Stimulated activated CD4-positive, alpha-beta T cell treated with anti-CD3 and anti-CD28 coated beads, Interleukin-4, amount 100 ng/mL, for 1 hour (primary cell): ENCODE measurements around the gene MCM6.
"Not testable (repeated sequence)": the region's sequence is repeated elsewhere in the genome, so short reads cannot be mapped to it uniquely, and the experiment has no call there.

Source experiments
- DNase-seq: peaks from one replicate; pipeline ENCODE4 v3.0.0-alpha.2; 2020

MCM6 gene

DNA sequence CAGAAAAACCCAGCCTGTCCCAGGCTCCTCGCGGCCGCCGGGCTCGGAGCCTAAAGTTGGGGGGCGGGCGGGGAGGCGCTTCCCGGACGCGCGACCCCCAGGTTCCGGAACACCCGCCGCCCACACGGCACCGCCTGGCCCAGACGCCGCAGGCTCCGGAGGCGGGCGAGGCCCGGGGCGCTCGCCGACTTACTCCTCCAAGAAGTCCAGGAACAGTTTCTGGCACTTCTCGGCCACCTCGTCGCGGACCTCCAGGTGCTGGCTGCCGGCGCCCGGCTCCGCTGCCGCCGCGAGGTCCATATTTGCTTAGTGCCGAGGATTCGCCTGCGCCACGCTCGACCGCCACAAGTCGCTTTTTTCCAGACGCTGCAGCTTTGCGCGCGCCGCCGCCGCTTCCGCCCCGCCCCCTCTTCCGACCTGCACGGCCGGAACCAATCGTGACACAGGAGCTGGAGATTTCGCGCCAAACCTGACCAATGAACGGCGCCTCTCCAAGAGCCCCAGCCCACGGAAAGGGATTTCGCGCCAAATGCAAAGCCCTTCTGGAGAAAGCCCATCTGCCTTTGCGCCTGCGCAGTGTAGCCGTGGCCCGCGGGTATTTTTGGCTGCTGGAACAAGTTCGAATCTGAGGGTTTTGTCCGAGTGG, at the start of gene MCM6:
Gene MCM6, minus strand, starts transcription at position 378 of the 646 bp plus-strand sequence. Its CDS starts 78 bp downstream, at position 300.
- DNase-seq, result peak; percentile 98

DNA sequence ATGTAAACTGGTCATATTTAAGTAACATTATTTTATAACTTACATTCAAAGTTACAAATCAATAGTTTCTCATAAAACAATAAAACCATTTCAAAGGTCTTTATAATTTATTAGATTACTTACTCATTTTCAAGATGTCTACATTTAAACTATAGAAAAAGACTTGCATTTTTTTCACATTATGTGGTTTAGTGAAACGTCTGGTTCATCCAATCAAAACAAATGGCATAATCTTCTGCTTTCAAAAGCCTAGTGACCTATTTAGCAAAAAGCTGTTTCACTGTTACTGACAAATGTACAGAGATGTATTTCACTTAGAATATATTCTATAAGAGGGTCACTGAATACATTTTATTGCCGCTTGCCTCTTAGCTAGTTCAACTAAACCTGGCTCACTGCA, 49.3 kb upstream of the MCM6 start:
- DNase-seq, result no peak

DNA sequence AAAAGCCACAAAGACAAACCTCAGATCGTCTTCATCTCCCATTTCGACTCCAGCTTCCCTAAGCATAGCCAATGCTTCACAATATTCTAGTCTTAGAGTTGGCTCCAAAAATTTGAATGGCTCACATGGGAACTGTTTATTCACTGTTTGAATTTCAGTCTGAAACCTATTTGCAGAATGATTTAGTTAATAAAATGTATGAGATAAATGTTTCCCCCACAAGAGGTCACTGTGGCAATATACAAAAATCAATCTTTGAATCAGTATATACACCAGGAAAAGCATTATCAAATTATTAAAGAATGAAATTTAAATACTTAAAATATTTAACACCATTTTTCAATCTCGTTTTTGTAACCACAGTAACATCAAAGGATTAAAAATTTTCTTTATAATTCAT, 40.0 kb upstream of the MCM6 start:
- DNase-seq, result no peak

DNA sequence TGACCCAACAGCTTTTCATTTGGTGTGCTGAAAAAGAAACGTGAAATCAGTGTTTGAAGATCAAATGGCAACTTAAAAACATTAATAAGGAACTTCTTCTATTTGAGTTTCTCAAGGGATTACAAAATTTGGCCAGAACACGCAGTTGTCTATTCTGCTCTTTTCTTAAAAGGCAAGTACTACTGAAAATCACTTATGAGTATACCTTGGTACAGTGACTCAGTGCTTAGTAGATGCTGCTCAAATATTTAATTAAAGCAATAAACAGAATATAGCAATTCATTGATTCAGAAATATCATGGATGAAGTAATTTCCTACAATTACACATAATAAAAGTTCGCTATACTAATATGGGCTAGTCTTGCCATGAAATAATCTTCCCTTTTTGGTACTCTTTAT, 38.2 kb upstream of the MCM6 start:
- no peak for DNase-seq

DNA sequence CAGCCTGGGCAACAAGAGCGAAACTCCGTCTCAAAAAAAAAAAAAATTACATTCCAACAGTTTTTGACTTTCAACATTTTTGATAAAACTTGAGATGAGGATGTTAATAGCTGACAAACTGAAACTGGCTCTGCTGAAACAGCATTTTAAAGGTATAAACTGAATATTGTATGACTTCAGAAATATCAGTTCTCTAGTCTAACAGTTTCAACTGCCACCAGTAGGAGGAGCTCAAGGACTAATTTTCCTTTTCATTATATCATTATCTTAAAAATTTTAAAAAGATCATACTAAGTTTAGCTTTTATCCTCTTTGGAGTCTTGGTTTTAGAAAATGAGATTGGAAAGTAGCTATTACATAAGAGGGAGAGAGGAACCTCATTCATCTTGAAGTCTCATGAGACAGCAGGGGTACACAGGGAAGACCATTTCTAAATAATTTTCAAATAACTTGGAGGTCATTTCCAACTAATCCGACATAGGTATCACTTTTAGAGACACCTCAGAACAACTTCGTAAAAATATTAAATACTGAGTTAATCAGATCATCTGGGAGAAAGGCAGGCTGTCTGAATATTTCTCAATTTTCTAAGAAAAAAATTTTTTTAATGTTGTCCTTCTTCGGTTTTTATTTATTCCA, 37.6 kb upstream of the MCM6 start:
- no peak for DNase-seq

DNA sequence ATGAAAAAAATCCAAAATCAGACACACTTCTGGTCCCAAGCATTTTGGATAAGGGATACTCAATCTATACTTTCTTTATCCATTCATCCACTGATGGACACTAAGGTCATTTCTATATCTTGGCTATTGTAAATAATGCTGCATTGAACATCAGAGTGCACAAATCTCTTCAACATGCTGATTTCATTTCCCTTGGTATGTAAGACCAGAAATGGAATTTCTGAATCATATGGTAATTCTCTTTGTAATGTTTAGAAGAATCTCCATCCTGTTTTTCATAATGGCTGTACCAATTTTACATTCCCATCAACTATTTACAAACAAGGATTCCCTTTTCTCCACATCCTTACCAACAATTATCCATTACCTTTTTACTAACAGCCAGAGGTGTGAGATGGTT, 33.7 kb upstream of the MCM6 start:
- no peak for DNase-seq

DNA sequence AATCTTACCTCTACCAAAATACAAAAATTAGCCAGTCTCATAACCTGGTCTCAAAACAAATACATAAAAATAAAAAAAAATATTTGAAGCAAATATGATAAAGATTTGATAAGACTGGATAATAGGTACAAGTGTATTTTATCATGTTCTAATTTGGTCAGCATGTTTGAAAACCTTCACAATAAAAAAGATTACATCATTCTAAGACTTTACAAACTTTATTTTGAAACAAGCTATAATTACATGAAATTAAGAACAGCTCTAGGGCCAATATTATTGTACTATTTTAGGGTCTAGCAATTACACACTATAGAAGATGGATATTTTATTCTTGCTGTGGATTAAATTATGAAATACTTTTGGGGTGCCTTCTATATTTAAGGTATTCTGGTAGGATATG, 29.4 kb upstream of the MCM6 start:
- DNase-seq, result no peak

DNA sequence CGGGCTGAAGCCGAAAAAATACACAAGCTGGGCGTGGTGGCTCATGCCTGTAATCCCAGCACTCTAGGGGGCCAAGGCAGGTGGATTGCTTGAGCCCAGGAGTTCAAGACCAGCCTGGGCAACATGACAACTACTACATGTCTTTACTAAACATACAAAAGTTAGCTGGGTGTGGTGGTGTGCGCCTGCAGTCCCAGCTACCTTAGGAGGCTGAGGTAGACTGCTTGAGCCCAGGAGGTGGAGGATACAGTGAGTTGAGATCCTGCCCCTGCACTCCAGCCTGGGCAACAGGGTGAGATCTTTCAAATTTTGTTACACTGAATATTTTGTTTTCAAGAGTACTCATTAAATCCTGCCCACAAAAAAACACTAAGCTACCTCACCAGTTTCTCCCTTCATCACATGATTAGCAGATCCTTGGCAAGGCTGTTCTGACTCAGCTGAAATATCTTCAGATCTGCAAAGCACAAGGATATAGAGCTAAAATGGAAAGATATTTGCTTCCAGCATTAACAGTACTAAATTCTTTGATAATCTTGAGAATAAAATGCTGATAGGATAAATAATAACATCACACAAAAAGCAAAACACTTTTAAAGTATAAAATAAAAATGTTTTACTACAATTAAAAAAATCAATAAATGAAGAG, 28.2 kb upstream of the MCM6 start:
- no peak for DNase-seq

DNA sequence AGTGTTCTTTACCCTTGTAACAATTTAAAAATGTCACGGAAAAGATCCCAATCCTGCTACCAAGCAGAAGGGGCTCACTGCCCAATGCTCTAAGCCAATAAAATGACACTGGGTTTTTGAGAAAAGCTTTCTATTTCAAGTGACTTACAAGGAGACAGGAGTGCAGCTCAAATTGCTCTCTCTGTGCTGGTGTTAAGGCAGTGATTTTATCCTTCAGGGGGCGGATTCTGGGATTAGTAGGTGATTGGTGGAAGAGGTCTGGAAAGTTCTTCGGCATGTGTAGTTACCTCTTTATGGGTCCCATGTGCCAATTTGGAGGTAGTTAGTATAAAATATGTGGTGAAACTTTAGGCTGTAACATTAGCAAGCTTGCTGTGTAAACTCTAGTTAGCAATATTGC, 27.4 kb upstream of the MCM6 start:
- DNase-seq, result no peak

DNA sequence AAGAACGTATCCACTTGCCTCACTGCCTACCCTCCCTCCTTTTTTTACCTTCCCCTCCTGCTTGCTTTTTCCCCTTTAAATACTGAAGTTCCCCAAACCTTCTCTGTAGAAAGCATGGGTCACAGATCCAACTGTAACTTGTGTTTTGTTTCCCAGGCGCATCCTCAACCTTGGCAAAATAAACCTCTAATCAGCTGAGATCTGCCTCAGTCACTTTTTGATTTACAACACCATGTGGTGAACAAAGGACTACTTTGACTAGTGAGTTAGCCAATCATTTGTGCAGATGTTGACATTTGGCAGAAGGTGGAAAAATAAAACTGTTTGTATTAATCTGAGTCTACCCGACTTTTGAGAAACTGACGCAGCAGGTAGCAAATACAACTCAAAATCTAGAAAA, 23.3 kb upstream of the MCM6 start:
- no peak for DNase-seq

DNA sequence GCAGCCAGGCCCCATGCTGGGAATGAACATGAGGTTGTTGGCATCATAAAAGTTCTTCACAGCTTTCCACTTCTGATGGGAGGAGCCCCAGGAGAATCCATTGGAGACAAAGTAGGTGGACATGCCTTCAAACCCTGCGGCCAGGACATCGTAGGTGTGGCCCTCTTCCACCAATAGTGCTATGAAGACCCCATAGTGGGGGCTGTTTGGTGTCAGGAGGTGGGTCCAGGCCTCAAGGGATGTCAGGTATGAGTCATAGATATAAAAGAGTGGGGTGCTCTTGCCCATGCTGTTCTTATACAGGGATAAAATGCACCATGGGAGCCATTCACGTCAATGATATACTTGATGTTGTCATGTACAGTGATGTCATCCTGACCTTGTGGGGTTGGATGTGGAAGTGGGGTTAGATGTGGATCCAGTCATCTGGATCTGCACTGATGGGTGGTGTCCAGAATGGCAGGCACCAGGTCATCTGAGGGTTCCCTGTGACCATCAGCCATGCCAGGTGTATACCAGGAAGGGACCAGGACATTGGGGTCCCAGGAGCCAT, 22.1 kb upstream of the MCM6 start:
- DNase-seq, result no peak

DNA sequence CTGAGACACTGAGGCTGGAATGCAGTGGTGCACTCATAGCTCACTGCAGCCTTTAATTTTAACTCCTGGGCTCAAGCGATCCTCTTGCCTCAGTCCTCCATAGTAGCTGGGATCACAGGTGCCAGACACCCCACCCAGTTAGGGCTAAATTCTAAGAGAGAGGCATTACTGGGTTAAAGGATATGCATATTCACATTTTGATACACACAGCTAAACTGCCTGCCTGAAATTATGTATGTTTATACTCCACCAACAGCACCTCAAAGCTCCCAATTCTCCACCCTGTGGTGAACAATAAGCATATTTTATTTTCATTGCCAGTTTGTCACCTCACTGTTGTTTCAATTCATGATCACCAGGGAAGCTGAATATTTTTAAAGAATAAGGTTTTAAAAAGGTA, 18.7 kb upstream of the MCM6 start:
- DNase-seq, result no peak

DNA sequence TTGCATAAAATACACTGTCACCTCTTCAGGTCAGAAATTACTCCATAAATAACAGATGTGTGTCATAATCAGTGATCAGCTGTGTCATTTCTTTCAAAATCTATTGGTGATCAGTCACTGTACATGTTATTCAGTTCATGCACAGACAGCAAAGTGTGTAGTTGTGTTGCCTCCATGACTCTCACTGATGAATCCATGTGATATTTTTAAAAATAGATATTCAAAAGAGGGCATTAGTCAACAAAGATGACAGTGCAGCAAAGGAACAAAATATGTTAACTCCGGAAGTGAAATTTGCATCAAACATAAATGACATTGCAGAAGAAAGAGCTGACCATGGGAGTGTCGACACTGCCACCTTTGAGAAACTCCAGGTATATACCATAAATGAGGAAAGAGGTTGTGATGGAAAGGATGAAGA, 17.1 kb upstream of the MCM6 start:
- DNase-seq, result no peak

DNA sequence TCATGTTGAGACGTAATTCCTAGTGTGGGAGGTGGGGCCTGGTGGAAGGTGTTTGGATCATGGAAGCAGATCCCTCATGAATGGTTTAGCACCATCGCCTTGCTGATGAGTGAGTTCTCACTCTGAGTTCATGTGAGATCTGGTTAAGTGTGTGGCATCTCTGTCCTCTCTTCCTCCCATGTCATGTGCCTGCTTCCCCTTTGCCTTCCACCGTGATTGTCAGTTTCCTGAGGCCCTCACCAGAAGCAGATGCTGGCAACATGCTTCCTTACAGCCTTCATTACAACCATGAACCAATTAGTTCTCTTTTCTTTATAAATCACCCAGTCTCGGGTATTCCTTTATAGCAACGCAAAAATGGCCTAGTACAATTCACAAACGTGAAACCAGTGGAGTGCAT, 14.6 kb upstream of the MCM6 start:
- DNase-seq, result no peak

DNA sequence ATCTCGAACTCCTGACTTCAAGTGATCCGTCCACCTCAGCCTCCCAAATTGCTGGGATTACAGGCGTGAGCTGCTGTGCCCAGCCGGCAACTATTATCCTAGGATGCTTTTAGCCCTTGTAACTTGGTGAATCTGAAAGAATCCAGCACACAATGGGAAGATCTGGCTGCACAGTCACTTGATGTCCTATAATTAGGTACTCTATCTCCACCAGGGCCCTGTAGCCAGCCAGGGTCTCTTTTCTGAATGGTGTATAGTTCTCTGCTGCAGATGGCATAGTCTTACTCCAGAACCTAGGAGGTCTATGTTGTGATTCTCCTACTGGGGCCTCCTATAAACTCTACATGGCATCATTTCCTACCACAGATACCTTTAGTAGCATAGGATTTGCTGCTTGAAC, 13.9 kb upstream of the MCM6 start:
- DNase-seq, result no peak

DNA sequence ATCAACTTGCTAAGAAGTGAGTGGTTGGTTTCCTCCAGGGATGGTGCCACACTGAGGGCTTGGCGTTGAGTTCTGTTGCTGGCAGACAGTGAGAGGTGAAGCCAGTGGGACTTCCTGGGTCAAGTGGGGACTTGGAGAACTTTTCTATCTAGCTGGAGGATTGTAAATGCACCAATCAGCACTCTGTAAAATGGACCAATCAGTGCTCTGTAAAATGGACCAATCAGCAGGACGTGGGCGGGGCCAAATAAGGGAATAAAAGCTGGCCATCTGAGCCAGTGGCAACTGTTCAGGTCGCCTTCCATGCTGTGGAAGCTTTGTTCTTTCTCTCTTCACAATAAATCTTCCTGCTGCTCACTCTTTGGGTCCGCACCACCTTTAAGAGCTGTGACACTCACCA, 12.3 kb upstream of the MCM6 start:
- not testable (repeated sequence) for DNase-seq

DNA sequence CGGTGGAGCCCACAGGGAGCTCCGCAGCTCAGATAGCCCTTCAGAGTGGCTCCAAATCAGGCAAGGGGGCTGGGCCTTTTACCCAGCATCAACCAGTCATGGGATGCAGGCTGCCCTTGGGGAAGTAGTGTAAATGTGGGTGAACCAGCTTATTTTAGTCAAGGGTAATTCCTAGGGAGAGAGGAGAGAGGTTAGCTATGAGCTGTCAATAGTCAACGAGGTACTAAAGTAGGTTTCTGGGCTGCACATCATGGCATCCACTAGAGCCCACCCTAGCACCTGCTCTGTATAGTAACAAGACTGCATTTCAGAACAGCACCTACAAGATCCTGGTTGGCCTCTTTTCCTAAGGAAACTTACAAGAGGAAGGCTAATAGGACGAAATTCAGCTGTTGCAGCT, 9.5 kb upstream of the MCM6 start:
- no peak for DNase-seq

DNA sequence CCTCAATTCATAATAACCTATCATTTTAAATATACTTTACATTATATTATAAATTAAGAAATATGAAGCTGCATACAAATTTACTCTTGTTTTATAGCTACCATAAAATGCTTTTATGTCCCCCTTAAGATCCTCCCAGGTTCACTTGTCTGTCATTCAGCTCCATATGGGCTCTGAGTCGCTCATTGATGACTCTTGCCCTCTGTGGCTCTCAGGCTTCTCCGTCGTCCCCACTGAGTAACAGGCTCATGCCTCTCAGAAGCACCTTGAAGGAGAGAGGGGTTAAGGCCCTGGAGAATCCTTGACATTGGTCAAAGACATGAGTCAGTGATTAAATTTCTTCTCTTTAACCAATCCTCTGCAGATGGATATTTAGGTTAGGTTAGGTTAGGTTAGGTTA, 6.2 kb upstream of the MCM6 start:
- DNase-seq, result no peak

DNA sequence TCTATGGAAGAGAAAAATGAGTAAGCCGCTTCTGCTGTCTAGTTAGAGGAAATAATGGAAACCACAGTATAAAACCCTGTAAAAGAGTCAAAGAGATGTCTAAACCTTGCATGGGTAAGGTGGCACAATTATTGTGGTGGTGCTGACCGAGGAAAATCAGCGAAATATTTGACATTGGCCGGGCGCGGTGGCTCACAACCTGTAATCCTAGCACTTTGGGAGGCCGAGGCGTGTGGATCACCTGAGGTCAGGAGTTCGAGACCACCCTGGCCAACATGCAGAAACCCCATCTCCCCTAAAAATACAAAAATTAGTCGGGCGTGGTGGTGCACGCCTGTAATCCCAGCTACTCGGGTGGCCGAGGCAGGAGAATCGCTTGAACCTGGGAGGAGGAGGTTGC, 527 bp upstream of the MCM6 start:
- DNase-seq, result not testable (repeated sequence)

DNA sequence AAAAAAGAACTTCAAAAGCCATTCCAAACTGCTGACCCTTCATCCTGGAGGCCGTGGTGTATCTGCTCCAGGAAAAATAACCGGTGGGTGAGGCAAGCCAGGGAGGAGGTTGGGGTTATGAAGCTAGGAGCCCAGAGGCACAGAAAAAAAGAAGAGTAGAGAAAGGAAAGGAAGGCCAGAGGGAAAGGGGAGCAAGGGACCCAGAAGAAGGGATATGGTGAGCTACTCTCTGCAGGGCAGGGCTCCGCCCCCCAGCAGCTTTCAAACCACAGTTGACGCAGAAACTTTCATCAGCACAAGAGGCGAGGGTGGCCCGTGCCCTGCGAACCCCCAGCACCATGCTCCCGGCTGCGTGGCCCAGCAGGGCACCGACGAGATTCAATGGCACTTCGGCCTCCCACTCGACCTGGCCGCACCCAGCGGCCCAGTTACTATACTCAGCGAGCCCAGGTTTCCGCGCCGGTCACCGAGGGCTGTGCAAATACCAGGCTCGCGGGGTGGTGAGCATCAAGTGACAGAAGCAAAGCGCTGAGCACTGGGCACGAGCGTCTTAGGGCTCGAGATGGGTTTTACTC, 665 bp downstream of the MCM6 start:
- DNase-seq, result peak; percentile 75

DNA sequence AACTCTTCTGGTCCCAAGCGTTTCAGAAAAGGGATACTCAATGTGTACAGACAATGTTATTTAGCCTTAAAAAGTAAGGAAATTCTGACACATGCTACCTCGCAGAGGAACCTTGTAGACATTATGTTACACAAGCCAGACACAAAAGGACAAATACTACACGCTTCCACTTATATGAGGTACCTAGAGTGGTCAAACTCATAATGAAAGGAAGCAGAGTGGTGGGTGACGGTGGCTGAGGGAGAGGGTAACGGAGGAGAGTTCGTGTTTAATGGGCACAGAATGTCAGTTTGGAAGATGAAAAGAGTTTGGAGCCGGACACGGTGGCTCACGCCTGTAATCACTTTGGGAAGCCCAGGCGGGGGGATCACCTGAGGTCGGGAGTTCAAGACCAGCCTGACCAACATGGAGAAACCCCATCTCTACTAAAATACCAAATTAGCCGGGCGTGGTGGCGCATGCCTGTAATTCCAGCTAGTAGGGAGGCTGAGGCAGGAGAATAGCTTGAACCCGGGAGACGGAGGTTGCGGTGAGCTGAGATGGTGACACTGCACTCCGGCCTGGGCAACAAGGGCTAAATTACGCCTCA, 1.4 kb downstream of the MCM6 start:
- no peak for DNase-seq

DNA sequence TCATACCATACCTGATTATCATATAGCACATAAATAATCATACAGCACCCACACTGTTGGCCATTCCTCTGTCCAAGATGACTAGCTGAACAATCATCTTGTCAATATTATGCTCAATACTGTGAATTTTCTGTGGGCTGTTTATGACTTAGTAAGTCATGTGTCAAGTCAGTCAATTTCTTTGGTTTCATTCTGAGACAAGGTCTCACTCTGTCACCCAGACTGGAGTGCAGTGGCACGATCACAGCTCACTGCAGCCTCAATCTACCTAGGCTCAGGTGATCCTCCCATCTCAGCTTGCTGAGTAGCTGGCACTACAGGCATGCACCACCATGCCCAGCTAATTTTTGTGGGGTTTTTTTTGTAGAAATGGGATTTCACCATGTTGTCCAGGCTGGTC, 5.7 kb downstream of the MCM6 start:
- no peak for DNase-seq

DNA sequence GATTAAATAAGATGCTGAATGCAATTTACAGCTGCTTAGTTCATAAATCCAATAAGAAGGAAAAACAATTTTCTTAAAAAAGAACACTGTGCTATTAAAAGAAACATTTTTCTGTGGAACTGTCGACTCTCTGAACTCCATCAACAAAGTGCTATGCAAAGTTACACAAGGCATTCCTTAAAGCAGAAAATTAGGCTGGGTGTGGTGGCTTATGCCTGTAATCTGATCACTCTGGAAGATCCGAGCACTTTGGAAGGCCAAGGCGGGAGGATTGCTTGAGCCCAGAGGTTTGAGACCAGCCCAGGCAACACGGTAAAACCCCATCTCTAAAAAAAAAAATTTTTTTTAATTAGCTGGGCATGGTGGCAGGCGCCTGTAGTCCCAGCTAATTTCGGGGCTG, 13.0 kb downstream of the MCM6 start:
- no peak for DNase-seq

DNA sequence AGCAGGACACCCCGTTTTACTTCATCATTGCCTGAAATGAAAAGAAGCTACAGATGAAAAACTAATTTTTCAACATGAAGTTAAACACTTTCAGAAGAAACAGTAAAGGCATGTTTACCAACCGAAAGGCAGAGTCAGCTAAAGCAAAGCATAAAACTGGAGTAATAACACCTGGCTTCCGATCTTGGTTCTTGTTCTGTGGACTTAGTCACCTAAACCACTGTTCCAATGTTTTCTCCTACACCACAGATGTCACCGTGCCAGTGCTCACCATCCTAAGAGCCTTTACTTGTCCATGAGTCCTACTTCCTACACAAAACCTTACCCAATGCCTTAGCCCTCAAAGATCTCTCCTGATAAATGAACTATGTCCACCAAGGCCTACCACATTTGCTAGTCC, 13.5 kb downstream of the MCM6 start:
- DNase-seq, result no peak
